ENCODE measurements around the gene ARHGAP25. TPM values are rescaled to one million over a fixed set of nuclear protein-coding genes. Genes with fewer than 3 reads are reported as not detected.

Gene ARHGAP25
- total and polyA plus RNA-seq, 9 donors: 8.5 to 30.5 (median 13.0) TPM

- no peak for TF ChIP-seq POLR2A (IDR thresholded peaks at IDR 0.05)
- no peak for TF ChIP-seq EP300 (IDR thresholded peaks at IDR 0.05)
- no peak for TF ChIP-seq CTCF (IDR thresholded peaks at IDR 0.05)
- no peaks in the 10 kb centered on the region for H3K27me3 ChIP-seq
- 89 to 94% (median 90%) methylated on average over 4 of the region's 4 CpGs for WGBS, 3 donors
- intact Hi-C loops (cut with DNase I): no loop called here
- DNase-seq: no peak
- H3K36me3 ChIP-seq: no peaks in the 10 kb centered on the region
- H3K4me3 ChIP-seq: no peak overlapping the region
- no peak overlapping the region for H3K27ac ChIP-seq
- no peaks in the 10 kb centered on the region for H3K9me3 ChIP-seq
- no peaks in the 10 kb centered on the region for H3K4me1 ChIP-seq (ENCODE audit: insufficient read depth)
Observed at GRCh38 chr2:68695971-68696370, 38.6 kb upstream of the ARHGAP25 start.

GRCh38 chr2:68696554-68696953, 38.1 kb upstream of the ARHGAP25 start:
- no peaks in the 10 kb centered on the region for H3K9me3 ChIP-seq
- H3K27ac ChIP-seq: no peak overlapping the region
- intact Hi-C loops (cut with DNase I): no loop called here
- TF ChIP-seq EP300 (IDR thresholded peaks at IDR 0.05) (no peak), CTCF (IDR thresholded peaks at IDR 0.05) (no peak), POLR2A (IDR thresholded peaks at IDR 0.05) (no peak)
- H3K4me1 ChIP-seq (ENCODE audit: insufficient read depth): no peaks in the 10 kb centered on the region
- 87 to 90% (median 89%) methylated on average over 2 of the region's 2 CpGs for WGBS, 3 donors
- H3K36me3 ChIP-seq: no peaks in the 10 kb centered on the region
- no peak overlapping the region for H3K4me3 ChIP-seq
- H3K27me3 ChIP-seq: no peaks in the 10 kb centered on the region
- DNase-seq: no peak

- Histone ChIP-seq H3K36me3 (no peaks in the 10 kb centered on the region), H3K4me1 (ENCODE audit: insufficient read depth) (no peaks in the 10 kb centered on the region), H3K27ac (no peak overlapping the region), H3K27me3 (no peaks in the 10 kb centered on the region), H3K9me3 (no peaks in the 10 kb centered on the region), H3K4me3 (no peak overlapping the region)
- TF ChIP-seq CTCF (IDR thresholded peaks at IDR 0.05): no peak
- TF ChIP-seq POLR2A (IDR thresholded peaks at IDR 0.05): no peak
- no peak for TF ChIP-seq EP300 (IDR thresholded peaks at IDR 0.05)
- DNase-seq: no peak
- intact Hi-C loops (cut with DNase I): no loop called here
- WGBS, 3 donors: 63 to 87% (median 74%) methylated on average over 4 of the region's 4 CpGs
Observed at GRCh38 chr2:68698567-68699377, 35.8 kb upstream of the ARHGAP25 start.

GRCh38 chr2:68700560-68700959, 34.1 kb upstream of the ARHGAP25 start:
- Histone ChIP-seq H3K36me3 (no peaks in the 10 kb centered on the region), H3K27me3 (no peaks in the 10 kb centered on the region), H3K9me3 (no peaks in the 10 kb centered on the region), H3K4me3 (no peak overlapping the region), H3K4me1 (ENCODE audit: insufficient read depth) (no peaks in the 10 kb centered on the region), H3K27ac (no peak overlapping the region)
- TF ChIP-seq POLR2A (IDR thresholded peaks at IDR 0.05) (no peak), CTCF (IDR thresholded peaks at IDR 0.05) (no peak), EP300 (IDR thresholded peaks at IDR 0.05) (no peak)
- DNase-seq: no peak
- WGBS, 3 donors: 94 to 97% (median 96%) methylated on average over 2 of the region's 2 CpGs
- intact Hi-C loops (cut with DNase I): loop anchor here in 2 of 4 donors (10.0 kb wide), 1 partner anchor 224 kb away; no protein-coding TSS in a partner anchor
